Caco-2 (cell line): Measurements from ENCODE around the gene ATAD3A. TPM values are rescaled to one million over a fixed set of nuclear protein-coding genes. Genes with fewer than 3 reads are reported as not detected.

Experiments used
- BruUV-seq: library from RNA; stranded (reverse); fragments of 400-500 nt; replicated peaks from 2 replicates; lab custom pipeline; 2021; lab: Mats Ljungman, UMichigan
- CTCF ChIA-PET: fragments of 300-600 bp; sonication (Branson Sonifier 250); formaldehyde crosslinking; loops from one replicate; lab custom pipeline; 2022; ENCODE audit warnings: antibody characterized with exemption; lab: Charles Lee
- POLR2A ChIA-PET: fragments of 300-600 bp; sonication (Branson Sonifier 250); formaldehyde crosslinking; loops from one replicate; lab custom pipeline; 2022; ENCODE audit warnings: antibody characterized with exemption; lab: Charles Lee
- DNase-seq, 2 experiments: peaks; one replicate each; pipeline versions ENCODE4 v3.0.0 to v3.0.0-alpha.2; 2020 to 2022
- H3K27me3 ChIP-seq: replicated peaks from 2 replicates; pipeline ENCODE4 v1.6.0; 2011; ENCODE audit warnings: low read length; ENCODE audit not compliant: control insufficient read depth, insufficient read depth
- H3K36me3 ChIP-seq: 2 replicates; pipeline ENCODE4 v1.5.1; 2011; ENCODE audit warnings: low read length; ENCODE audit not compliant: control insufficient read depth, insufficient read depth
- H3K4me1 ChIP-seq: fragments of 250-450 bp; sonication (Bioruptor Pico); 2 replicates; pipeline ENCODE4 v1.5.1; 2020; ENCODE audit warnings: mild to moderate bottlenecking
- H3K4me3 ChIP-seq: 2 replicates; pipeline ENCODE4 v1.5.1; 2011; ENCODE audit warnings: low read depth, mild to moderate bottlenecking, control low read depth, low read length
- H3K9me3 ChIP-seq: fragments of 250-450 bp; sonication (Bioruptor Pico); 2 replicates; pipeline ENCODE4 v1.5.1; 2020; ENCODE audit warnings: mild to moderate bottlenecking, moderate library complexity
- H3K27ac Mint-ChIP-seq: one replicate; pipeline ENCODE4 v1.8.0; 2022; ENCODE audit warnings: mixed read lengths; ENCODE audit not compliant: unreplicated experiment
- H3K27me3 Mint-ChIP-seq: one replicate; pipeline ENCODE4 v1.8.0; 2022; ENCODE audit warnings: mixed read lengths; ENCODE audit not compliant: insufficient read depth, unreplicated experiment
- H3K36me3 Mint-ChIP-seq: one replicate; pipeline ENCODE4 v1.8.0; 2022; ENCODE audit warnings: mild to moderate bottlenecking, mixed read lengths; ENCODE audit not compliant: insufficient read depth, unreplicated experiment
- H3K4me1 Mint-ChIP-seq: one replicate; pipeline ENCODE4 v1.8.0; 2022; ENCODE audit warnings: low read depth, mixed read lengths; ENCODE audit not compliant: unreplicated experiment
- H3K4me3 Mint-ChIP-seq: one replicate; pipeline ENCODE4 v1.8.0; 2022; ENCODE audit warnings: mild to moderate bottlenecking, moderate library complexity, mixed read lengths; ENCODE audit not compliant: unreplicated experiment
- H3K9me3 Mint-ChIP-seq: one replicate; pipeline ENCODE4 v1.8.0; 2022; ENCODE audit warnings: mixed read lengths; ENCODE audit not compliant: unreplicated experiment
- intact Hi-C: fragments of 100-400 bp; cut with micrococcal nuclease; formaldehyde crosslinking; loops from one replicate; pipeline ENCODE4 v1.10.0; 2022; ENCODE audit not compliant: unreplicated experiment
- total RNA-seq: library from RNA; stranded (reverse); gene quantifications from 2 replicates; pipeline ENCODE4 v1.2.3, GENCODE V29; 2022
- TF ChIP-seq, protein P1 (sequence below), 2 experiments: fragments of 200-600 bp in 1 of 2; IDR thresholded peaks; 1 replicate in 1 of 2; 2 replicates in 1 of 2; pipeline versions ENCODE4 v1.5.1 to v1.8.0; 2011 to 2022; ENCODE audit warnings: antibody characterized with exemption in 1 of 2, control low read depth in 1 of 2, inconsistent platforms in 1 of 2, low read depth in 1 of 2, low read length in 1 of 2, mild to moderate bottlenecking in 1 of 2, moderate library complexity in 1 of 2; ENCODE audit not compliant: insufficient read depth in 1 of 2, severe bottlenecking in 1 of 2, unreplicated experiment in 1 of 2

ATAD3A gene
- total RNA-seq, 1 experiment from 2014 or later = 58.6 TPM

DNA sequence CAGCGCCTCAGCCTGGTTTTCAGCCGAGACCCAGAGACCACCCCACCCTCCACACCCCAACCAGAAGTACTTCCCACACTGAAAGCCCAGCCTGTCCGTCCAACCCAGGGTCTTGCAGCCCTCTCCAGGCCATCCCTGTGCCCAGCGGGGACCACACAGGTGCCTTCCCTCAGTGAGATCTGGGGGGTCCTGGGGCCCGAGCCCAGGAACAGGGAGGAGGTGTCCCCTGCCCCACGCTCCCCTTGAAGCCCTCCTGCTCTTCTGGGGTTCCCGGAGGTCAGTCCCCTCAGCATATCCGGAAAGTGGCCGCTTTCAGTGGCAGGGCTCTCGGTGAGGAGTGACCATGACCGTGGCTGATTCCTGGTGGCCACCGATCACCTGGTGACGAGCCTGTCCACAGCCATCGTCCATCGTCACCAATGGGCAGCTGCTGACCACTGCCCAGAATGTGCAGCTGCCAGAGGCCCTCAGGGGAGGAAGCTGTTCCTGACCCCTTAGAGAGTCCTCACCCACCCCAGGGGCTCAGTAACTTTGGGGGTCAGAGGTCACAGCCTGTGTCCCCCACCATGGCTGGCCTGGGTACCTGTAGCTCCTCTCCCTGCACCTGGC, 25.1 kb downstream of the ATAD3A start:
- Mint-ChIP-seq H3K36me3 (peaks cover 47% of the 10 kb centered on the region), H3K27ac (no peak overlapping the region), H3K4me3 (no peak overlapping the region), H3K4me1 (no peaks in the 10 kb centered on the region), H3K27me3 (no peaks in the 10 kb centered on the region), H3K9me3 (no peaks in the 10 kb centered on the region)
- CTCF ChIA-PET = no interaction called here
- TF ChIP-seq, protein P1, sequence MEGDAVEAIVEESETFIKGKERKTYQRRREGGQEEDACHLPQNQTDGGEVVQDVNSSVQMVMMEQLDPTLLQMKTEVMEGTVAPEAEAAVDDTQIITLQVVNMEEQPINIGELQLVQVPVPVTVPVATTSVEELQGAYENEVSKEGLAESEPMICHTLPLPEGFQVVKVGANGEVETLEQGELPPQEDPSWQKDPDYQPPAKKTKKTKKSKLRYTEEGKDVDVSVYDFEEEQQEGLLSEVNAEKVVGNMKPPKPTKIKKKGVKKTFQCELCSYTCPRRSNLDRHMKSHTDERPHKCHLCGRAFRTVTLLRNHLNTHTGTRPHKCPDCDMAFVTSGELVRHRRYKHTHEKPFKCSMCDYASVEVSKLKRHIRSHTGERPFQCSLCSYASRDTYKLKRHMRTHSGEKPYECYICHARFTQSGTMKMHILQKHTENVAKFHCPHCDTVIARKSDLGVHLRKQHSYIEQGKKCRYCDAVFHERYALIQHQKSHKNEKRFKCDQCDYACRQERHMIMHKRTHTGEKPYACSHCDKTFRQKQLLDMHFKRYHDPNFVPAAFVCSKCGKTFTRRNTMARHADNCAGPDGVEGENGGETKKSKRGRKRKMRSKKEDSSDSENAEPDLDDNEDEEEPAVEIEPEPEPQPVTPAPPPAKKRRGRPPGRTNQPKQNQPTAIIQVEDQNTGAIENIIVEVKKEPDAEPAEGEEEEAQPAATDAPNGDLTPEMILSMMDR (IDR thresholded peaks at IDR 0.05; ENCODE audit: insufficient read depth in 1 of 2, low read depth in 1 of 2, low read length in 1 of 2, severe bottlenecking in 1 of 2, unreplicated experiment in 1 of 2) = no peak
- DNase-seq = no peak
- Histone ChIP-seq H3K4me3 (no peak overlapping the region), H3K9me3 (no peaks in the 10 kb centered on the region), H3K27me3 (no peaks in the 10 kb centered on the region), H3K4me1 (no peaks in the 10 kb centered on the region), H3K36me3 (no peaks in the 10 kb centered on the region)
- POLR2A ChIA-PET = no interaction called here
- BruUV-seq = no TSS peak
- intact Hi-C loops = no loop called here

DNA sequence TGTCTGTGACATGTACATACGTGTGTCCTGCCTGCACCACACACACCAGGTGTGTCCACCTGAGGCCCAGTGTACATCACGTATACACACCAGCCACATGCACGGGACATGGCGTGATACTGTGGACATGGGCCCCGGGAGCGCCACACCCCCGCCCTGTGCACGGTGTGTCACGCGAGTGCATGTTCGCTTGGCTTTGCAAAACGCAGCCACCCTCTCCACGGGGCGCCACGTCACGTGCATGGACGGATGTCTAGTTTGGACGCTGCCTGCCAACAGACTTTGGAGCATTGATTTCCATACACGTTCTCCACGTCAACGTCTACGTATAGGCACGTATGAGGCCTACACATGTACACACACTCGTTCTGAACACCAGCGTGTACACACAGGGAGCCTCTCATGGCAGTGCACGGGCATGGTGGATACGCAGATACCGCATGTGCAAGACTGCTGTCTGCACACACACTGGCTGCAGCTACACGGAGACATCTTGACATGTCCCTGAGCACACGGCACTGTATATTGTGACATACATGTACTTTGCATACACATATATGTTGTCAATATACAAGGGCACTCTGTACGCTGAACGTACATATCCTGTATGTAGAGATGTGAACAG, 25.8 kb downstream of the ATAD3A start:
- POLR2A ChIA-PET = no interaction called here
- CTCF ChIA-PET = no interaction called here
- Histone ChIP-seq H3K4me3 (no peak overlapping the region), H3K9me3 (no peaks in the 10 kb centered on the region), H3K36me3 (no peaks in the 10 kb centered on the region), H3K4me1 (no peaks in the 10 kb centered on the region), H3K27me3 (no peaks in the 10 kb centered on the region)
- no TSS peak for BruUV-seq
- no peak for DNase-seq
- Mint-ChIP-seq H3K4me3 (no peak overlapping the region), H3K27me3 (no peaks in the 10 kb centered on the region), H3K27ac (no peak overlapping the region), H3K9me3 (no peaks in the 10 kb centered on the region), H3K4me1 (no peaks in the 10 kb centered on the region), H3K36me3 (peaks cover 41% of the 10 kb centered on the region)
- intact Hi-C loops = no loop called here
- TF ChIP-seq, protein P1 (IDR thresholded peaks at IDR 0.05; ENCODE audit: insufficient read depth in 1 of 2, low read depth in 1 of 2, low read length in 1 of 2, severe bottlenecking in 1 of 2, unreplicated experiment in 1 of 2) = no peak

DNA sequence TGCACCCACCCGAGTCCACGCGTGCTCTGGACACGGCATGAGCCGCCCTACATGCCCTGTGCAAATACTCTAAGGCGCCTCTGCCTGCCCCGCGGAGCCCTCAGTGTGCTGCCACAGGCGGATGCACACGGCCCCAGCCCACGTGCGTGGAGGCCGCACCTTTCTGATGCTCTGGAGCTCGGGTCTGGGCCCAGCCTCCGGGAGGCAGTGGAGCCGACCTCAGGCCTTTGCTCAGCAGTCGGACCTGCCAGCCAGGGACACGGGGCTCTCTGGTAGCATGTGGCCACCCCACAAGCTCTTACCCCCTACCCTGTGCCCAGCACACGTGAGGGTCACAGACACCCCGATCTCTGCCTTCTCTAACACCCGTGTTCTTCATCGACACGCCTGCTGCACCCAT, 26.4 kb downstream of the ATAD3A start:
- Histone ChIP-seq H3K27me3 (no peaks in the 10 kb centered on the region), H3K9me3 (no peaks in the 10 kb centered on the region), H3K4me1 (no peaks in the 10 kb centered on the region), H3K36me3 (no peaks in the 10 kb centered on the region), H3K4me3 (no peak overlapping the region)
- BruUV-seq = no TSS peak
- no peak overlapping the region for H3K4me3 Mint-ChIP-seq
- no peaks in the 10 kb centered on the region for H3K4me1 Mint-ChIP-seq
- CTCF ChIA-PET = no interaction called here
- POLR2A ChIA-PET = no interaction called here
- H3K27me3 Mint-ChIP-seq = no peaks in the 10 kb centered on the region
- H3K36me3 Mint-ChIP-seq = peaks cover 38% of the 10 kb centered on the region
- TF ChIP-seq, protein P1 (IDR thresholded peaks at IDR 0.05; ENCODE audit: insufficient read depth in 1 of 2, low read depth in 1 of 2, low read length in 1 of 2, severe bottlenecking in 1 of 2, unreplicated experiment in 1 of 2) = no peak
- no peak overlapping the region for H3K27ac Mint-ChIP-seq
- H3K9me3 Mint-ChIP-seq = no peaks in the 10 kb centered on the region
- intact Hi-C loops = no loop called here
- no peak for DNase-seq
